ENCODE measurements around the gene WBP2NL. TPM values are rescaled to one million over a fixed set of nuclear protein-coding genes. Genes with fewer than 3 reads are reported as not detected.
A peak's percentile ranks its signal among the peaks of the same experiment; 100 is the strongest.

WBP2NL gene
- total RNA-seq, 1 donor from 2014 or later = 0.26 TPM

DNA sequence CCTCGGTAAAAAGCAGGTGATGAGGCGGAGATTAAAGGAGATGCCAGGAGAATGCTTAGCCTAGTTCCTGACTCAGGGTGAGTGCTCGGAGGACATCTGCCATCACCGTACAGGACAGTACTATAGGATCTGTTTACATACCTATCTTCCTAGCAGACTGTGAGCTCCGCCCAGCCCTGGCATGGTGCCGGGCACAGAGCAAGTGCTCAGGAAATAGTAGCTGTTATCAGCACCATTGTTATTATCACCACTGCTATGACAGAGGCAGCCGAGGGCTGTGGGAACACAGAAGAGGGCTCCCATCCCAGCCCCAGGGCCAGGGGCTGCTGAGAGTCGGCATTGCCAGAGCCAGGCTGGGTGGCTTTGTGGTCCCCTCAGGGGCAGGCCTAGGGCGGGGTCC, 30.0 kb upstream of the WBP2NL start:
- FAIRE-seq (peak; percentile 18), DNase-seq (ENCODE audit: low read depth) (peak; percentile 29)
- Histone ChIP-seq H3K4me3 (ENCODE audit: low read depth, low read length) (no peak overlapping the region), H3K27me3 (ENCODE audit: control insufficient read depth, insufficient read depth, low read length) (no peaks in the 10 kb centered on the region), H3K36me3 (ENCODE audit: control insufficient read depth, insufficient read depth, low read length) (no peaks in the 10 kb centered on the region)
- TF ChIP-seq, protein P1, sequence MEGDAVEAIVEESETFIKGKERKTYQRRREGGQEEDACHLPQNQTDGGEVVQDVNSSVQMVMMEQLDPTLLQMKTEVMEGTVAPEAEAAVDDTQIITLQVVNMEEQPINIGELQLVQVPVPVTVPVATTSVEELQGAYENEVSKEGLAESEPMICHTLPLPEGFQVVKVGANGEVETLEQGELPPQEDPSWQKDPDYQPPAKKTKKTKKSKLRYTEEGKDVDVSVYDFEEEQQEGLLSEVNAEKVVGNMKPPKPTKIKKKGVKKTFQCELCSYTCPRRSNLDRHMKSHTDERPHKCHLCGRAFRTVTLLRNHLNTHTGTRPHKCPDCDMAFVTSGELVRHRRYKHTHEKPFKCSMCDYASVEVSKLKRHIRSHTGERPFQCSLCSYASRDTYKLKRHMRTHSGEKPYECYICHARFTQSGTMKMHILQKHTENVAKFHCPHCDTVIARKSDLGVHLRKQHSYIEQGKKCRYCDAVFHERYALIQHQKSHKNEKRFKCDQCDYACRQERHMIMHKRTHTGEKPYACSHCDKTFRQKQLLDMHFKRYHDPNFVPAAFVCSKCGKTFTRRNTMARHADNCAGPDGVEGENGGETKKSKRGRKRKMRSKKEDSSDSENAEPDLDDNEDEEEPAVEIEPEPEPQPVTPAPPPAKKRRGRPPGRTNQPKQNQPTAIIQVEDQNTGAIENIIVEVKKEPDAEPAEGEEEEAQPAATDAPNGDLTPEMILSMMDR (IDR thresholded peaks at IDR 0.05; ENCODE audit: insufficient read depth, low read length, severe bottlenecking) = no peak

DNA sequence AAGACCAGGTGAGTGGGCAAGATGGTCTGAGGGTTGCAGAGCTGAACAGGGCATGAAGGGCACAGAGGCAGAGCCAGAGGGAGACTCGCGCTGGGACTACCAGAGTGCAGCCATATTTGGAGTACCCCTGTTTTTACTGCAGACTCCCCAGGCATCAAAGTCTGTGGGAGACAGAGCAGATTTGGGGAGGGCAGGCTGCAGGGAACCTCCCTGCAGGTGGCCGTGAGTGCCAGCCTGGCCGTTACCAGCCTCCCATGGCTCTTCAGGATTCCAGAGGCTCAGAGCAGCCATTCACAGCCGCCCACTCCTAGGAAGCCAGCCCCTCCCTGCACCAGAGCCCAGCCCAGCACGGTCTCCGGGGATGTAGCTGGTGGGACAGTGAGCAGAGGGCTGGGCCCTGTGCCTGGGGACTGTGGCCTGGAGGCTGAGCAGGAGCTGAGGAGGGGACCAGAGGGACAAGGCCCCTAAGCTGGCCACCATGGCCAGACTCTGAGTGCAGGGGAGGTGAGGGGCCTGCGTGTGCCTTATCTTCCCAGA, 29.4 kb upstream of the WBP2NL start, which contains the start of gene SEPTIN3:
TSS of gene SEPTIN3 (plus strand) at position 334 of the 537 bp plus-strand sequence. CDS start 2,050 bp downstream, outside the sequence.
- Histone ChIP-seq H3K36me3 (ENCODE audit: control insufficient read depth, insufficient read depth, low read length) (no peaks in the 10 kb centered on the region), H3K27me3 (ENCODE audit: control insufficient read depth, insufficient read depth, low read length) (no peaks in the 10 kb centered on the region), H3K4me3 (ENCODE audit: low read depth, low read length) (no peak within 1 kb of the TSS)
- FAIRE-seq (no peak), DNase-seq (ENCODE audit: low read depth) (no peak)
- TF ChIP-seq, protein P1 (IDR thresholded peaks at IDR 0.05; ENCODE audit: insufficient read depth, low read length, severe bottlenecking) = no peak

DNA sequence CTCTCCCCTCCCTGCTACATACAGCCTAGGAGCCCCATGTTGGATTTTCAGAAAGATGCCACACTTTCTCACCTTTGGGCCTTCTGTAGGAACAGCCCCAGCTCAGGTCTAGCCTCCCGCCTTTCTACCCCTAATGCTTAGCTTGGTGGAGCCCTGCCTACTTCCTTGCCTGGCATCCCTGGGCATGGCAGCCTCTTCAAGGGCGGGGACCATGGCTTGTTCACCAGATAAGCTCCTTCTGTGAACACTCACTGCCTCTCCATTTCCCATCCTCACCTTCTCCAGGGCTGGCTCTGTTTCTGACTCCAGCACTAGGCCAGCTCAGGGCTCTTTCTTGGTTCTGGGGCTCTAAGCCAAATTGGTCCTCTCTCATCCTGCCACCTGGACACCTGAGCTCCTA, 28.0 kb upstream of the WBP2NL start:
- Histone ChIP-seq H3K27me3 (ENCODE audit: control insufficient read depth, insufficient read depth, low read length) (peaks cover 8% of the 10 kb centered on the region), H3K36me3 (ENCODE audit: control insufficient read depth, insufficient read depth, low read length) (no peaks in the 10 kb centered on the region), H3K4me3 (ENCODE audit: low read depth, low read length) (no peak overlapping the region)
- no peak for FAIRE-seq
- TF ChIP-seq, protein P1 (IDR thresholded peaks at IDR 0.05; ENCODE audit: insufficient read depth, low read length, severe bottlenecking) = no peak
- DNase-seq (ENCODE audit: low read depth) = no peak

DNA sequence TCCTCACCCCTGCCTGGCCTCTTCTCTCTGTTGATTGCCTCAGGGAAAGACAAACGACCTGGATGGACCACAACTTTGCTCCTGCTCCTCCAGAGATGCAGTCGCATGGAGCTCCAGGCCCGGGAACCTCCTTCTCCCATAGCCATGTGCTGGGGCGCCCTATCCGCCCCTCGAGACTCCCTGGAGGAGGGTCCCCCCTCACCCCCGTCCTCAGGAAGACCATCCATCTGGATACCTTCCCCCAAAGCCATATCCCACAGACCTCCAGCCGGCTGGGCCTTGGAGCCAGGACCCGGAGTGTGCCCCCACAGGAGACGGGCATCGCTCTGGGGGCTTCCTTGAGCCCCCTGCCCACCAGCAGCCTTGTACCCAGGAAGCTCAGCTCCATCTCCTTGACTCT, 27.2 kb upstream of the WBP2NL start:
- TF ChIP-seq, protein P1 (IDR thresholded peaks at IDR 0.05; ENCODE audit: insufficient read depth, low read length, severe bottlenecking) = no peak
- FAIRE-seq (no peak), DNase-seq (ENCODE audit: low read depth) (no peak)
- no peak overlapping the region for H3K4me3 ChIP-seq (ENCODE audit: low read depth, low read length)
- H3K36me3 ChIP-seq (ENCODE audit: control insufficient read depth, insufficient read depth, low read length) = no peaks in the 10 kb centered on the region
- peaks cover 12% of the 10 kb centered on the region for H3K27me3 ChIP-seq (ENCODE audit: control insufficient read depth, insufficient read depth, low read length)

DNA sequence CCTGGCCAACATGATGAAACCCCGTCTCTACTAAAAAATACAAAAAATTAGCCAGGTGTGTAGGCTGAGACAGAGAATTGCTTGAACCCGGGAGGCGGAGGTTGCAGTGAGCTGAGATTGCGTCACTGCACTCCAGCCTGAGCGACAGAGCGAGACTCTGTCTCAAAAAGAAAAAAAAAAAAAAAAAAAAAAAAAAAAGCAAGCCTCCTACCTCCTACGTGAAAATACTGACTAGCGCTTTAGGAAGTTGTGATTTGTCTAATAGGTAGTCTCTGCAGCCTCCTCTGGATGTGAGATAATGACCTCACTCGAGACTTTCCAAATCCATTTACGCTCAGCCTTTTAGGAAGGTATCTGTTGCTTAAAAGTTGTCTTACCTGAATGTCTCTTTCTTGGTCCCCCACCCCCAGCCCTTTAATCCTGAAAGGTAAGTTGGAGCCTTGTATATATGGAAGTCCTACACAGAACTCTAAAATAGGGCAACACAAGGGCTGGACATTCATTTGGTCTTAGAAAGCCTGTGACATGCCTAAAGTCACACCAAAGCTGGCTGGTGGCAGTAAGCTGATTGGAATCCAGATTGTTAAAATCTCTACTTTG, 23.8 kb upstream of the WBP2NL start:
- Histone ChIP-seq H3K36me3 (ENCODE audit: control insufficient read depth, insufficient read depth, low read length) (no peaks in the 10 kb centered on the region), H3K27me3 (ENCODE audit: control insufficient read depth, insufficient read depth, low read length) (peaks cover 25% of the 10 kb centered on the region), H3K4me3 (ENCODE audit: low read depth, low read length) (no peak overlapping the region)
- DNase-seq (ENCODE audit: low read depth) (peak; percentile 21), FAIRE-seq (no peak)
- TF ChIP-seq, protein P1 (IDR thresholded peaks at IDR 0.05; ENCODE audit: insufficient read depth, low read length, severe bottlenecking) = no peak

Measured in bronchial epithelial cell (primary cell).